Endometrium (tissue), 2 donors: Measurements from ENCODE around the gene RGS10.
A peak's percentile ranks its signal among the peaks of the same experiment; 100 is the strongest.

Experiments
- FAIRE-seq: peaks from 2 replicates; lab custom pipeline; 2012; peaks lifted over from hg19 to GRCh38; lab: Jason Lieb, UNC
- donor health status: control.
- donor health status: control.

RGS10 gene

GRCh38 chr10:119496273-119496672, 46.2 kb downstream of the RGS10 start:
- no peak for FAIRE-seq

GRCh38 chr10:119495545-119495944, 47.0 kb downstream of the RGS10 start:
- no peak for FAIRE-seq

- FAIRE-seq = no peak
Measured at GRCh38 chr10:119495021-119495505, 47.5 kb downstream of the RGS10 start.

DNA sequence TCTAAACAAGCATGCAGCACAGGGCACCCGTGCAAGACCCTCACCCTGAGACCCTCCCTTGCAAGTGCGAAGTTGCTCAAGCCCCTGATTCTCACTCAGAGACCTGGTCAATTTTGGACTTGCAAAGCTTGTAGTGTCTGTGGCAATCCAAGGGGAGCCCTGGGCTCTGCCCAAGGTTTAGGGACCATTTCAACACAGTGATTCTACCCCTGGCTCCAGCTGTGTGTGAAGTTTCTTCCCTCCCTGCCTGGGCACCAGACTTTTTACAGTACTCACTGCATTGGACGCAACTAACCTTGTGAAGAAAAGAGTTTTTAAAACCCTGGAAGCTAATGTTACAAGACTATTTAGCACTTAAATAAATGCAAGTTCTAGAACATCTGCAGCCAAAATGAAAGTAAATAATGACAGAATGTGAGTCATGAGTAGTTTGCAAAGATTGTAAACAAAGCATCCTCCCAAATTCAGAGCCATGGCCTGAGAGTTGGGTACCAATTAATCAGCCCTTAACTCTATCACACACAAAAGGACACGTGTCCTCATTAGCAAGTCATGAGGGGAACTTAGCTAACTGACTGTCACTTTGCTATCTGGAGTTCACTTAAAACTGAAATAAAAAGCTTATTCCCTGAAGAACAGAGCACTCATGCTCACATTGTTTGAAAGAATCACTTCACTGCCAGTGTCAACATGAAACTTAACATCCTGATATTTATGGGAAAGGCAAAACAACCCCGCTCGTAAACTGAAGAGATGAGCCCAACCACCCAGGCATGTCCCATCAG, 48.1 kb downstream of the RGS10 start:
- peak; percentile 98 for FAIRE-seq

DNA sequence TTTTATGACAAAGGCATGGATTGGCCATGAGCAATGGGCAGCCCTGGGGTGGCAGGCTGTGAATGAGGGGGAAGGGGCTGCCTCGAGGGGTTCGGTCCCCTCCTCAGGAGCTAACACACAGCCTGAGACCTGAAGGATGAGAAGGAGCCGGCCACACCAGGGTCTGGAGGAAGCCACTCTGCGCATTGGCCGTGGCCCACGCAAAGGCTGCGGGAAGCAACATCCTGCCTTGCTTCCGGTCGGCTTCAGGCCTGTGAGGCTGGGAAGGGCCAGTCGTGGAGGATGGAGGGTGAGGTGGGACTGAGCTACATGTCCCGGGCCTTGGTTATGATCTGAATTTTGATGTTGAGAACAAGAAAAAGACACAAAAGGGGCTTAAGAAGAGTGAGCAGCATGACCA, 49.4 kb downstream of the RGS10 start:
- FAIRE-seq = no peak

DNA sequence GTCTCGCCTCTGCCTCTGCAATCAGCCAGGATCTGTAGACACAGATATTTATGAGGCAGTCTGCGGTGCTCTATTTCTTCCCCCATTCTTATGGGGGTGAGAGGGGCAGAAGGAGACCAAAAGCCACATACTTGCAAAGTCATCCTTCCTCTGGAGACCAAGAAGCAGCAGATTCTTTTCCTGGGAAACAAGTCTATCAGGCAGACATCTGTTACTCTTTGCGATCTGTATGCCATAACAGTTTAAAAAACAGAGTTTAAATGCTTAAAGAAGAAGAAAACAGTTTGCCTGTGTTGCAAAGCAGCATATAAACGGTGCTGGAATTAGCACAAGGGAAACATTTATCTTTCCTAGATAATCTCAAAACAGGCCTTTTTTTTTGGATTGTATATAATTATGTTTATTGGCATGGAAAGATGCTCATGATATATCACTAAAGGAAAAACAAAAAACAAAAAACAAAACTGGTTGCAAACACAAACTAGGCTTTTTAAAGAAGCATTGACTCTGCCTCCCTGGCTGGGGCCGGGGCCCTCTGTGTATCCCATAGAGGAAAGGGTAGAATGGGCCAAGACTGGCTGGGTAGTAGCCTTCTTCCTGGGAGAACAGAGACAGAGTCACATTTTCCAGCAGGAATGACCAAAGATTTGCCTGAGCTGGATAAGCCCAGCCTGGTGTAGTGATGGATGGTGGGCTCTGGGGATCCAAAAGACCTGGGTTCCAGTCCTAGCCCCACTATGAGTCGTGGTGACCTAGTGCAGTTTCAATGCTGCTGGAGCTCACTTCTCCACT, 50.4 kb downstream of the RGS10 start:
- peak; percentile 96 for FAIRE-seq

DNA sequence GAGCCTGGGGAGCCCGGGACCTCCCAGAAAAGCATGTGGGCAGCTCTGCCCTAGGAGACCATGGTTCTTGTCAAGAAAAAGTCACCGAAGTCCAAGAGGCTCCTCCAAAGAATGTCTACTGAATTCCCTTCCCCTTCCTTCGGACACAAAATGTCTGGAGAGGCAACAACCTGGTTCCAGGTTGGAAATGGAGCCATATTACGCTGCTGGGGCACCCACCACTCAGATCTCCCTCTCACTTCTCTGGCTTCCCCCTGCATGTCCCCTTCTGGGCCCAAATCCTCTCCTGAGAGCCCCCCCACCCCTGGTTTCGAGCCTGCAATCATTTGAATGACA, 52.6 kb downstream of the RGS10 start:
- no peak for FAIRE-seq

GRCh38 chr10:119488675-119489074, 53.8 kb downstream of the RGS10 start:
- FAIRE-seq = no peak

DNA sequence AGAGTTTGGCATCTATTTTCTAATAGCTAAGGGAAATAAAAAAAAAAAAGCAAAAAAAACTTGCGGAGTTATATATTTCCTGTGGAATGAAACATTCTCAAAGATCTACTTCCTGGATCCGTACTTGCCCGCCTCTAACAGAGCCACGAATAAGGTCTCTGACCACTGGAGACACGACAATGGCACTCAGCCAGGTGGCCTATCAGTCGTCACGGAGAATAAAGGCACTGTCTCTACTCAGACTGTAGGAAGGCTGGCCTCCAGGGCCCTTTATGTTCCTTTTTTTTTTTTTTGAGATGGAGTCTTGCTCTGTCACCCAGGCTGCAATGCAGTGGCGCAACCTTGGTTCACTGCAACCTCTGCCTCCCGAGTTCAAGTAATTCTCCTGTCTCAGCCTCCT, 58.7 kb downstream of the RGS10 start:
- no peak for FAIRE-seq

GRCh38 chr10:119483001-119483400, 59.5 kb downstream of the RGS10 start:
- FAIRE-seq = no peak

- FAIRE-seq = no peak
Measured at GRCh38 chr10:119481781-119482426, 60.6 kb downstream of the RGS10 start.

DNA sequence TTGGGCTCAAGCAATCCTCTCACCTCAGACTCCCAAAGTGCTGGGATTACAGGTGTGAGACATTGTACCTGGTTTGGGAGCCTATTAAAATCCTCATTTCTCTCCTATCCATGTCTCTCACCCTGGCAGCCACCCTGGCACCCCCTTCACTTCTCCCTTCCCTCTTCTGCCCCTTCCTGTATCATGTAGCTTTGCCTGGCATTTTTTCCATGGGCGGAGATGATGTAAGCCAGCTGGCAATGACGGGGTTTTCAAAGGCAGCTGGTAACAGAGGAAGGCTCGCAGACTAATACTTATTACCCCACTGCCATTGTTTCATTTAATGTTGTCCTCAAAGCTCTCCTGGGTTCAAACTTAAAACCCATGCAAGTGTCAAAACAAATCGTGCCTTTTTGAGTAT, 61.9 kb downstream of the RGS10 start:
- no peak for FAIRE-seq

DNA sequence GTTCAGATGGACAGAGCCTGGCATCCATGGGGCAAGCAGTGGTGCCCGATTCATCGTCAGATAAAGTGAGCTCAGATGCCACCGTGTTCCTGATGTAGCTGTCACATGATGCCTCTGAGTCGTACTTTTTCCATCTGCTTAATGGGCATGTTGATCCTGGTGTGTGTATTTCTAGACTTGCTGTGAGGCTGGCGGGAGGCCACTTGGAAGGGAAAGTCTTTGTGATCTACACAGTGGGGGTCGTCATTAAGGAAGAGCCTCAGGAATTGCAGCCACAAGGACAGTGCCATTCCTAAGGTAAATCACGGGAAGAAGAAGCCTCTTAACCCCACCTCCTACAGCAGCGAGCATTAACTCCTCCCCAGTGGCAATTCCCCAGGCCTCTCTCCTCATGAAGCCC, 63.0 kb downstream of the RGS10 start:
- FAIRE-seq = no peak

- no peak for FAIRE-seq
Measured at GRCh38 chr10:119478811-119479341, 63.6 kb downstream of the RGS10 start.

DNA sequence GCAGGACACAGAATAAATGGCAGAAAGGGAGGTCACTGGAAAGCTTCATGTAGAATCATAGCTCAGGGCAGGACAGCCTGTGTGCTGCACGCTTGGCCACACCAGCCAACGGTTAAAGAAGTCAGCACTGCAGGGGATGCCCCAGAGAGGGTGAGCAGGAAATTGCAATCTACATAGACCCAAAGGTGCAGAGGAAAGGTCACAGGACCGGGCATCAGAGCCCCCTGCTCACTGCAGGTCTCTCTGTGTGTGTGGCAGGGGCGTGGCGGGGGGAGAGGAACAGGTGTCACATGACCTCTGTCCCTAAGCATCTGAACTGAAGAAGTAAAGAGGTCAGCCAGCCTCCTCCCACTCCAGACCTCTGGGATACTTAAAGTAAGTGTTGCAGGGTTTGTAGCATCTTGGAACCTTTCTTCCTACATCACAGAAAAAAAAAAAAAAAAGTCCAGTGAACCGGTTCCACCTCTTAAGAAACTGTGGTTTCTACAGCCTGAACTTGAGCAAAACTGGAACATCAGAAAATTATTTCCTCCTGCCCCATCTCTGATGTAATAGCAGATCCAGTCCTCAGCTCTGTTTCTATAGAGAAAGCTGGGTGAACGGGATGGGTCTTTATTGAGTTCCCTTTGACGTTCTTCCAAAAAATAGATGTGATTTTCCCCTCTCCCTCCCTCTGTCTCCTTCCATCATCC, 64.3 kb downstream of the RGS10 start:
- no peak for FAIRE-seq

GRCh38 chr10:119477444-119477843, 65.1 kb downstream of the RGS10 start:
- no peak for FAIRE-seq

GRCh38 chr10:119474606-119475005, 67.9 kb downstream of the RGS10 start:
- no peak for FAIRE-seq

GRCh38 chr10:119473771-119474170, 68.7 kb downstream of the RGS10 start:
- FAIRE-seq = no peak

DNA sequence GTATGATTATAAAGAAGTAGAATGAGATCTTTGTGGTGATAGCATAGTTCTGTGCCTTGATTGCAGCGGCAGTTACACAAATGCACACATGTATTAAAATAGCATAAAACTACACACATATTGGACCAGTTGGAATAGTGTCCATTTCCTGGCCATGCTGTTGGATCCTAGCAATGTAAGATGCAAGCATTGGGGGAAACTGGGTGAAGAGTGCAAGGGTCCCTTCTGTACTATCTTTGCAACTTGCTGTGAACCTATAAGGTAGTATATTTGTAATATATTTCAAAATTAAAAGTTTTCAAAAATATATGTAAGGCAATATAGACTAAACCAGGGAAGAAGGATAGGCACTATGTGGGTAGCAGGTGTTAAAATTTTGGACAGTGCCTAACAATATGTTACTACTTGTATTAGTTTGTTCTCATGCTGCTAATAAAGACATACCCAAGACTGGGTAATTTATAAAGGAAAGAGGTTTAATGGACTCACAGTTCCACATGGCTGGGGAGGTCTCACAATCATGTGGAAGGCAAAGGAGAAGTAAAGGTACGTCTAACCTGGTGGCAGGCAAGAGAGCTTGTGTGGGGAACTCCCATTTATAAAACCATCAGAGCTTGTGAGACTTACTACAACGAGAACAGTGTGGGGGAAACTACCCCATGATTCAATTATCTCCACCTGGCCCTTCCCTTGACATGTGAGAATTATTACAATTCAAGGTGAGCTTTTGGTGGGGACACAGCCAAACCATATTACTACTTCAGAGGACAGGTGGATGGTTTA, 71.4 kb downstream of the RGS10 start:
- FAIRE-seq = no peak

GRCh38 chr10:119469846-119470245, 72.7 kb downstream of the RGS10 start:
- no peak for FAIRE-seq

- no peak for FAIRE-seq
Measured at GRCh38 chr10:119469325-119469707, 73.2 kb downstream of the RGS10 start.
